Measurements from ENCODE around the gene FAM217A. TPM values are rescaled to one million over a fixed set of nuclear protein-coding genes. Genes with fewer than 3 reads are reported as not detected.

Gene FAM217A
- total and polyA plus RNA-seq, 2 of the 8 experiments (the other 6 are each of a cell fraction or from before 2014, with no cell fraction given): 0.03 TPM; not detected in 1

DNA sequence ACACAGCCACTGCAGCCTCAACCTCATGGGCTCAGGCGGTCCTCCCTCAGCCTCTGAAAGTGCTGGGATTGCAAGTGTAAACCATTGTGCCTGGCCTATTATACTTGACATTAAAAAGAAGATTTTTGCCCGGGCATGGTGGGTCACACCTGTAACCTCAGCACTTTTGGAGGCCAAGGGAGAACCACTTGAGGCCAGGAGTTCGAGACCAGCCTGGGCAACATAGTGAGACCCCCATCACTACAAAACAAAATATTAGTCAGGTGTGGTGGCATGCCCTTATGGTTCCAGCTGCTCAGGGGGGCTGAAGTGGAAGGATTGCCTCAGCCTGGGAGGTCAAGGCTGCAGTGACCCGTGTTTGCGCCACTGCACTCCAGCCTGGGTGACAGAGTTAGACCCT is 42.4 kb downstream of the FAM217A start (continued):
- TF ChIP-seq, protein P1, sequence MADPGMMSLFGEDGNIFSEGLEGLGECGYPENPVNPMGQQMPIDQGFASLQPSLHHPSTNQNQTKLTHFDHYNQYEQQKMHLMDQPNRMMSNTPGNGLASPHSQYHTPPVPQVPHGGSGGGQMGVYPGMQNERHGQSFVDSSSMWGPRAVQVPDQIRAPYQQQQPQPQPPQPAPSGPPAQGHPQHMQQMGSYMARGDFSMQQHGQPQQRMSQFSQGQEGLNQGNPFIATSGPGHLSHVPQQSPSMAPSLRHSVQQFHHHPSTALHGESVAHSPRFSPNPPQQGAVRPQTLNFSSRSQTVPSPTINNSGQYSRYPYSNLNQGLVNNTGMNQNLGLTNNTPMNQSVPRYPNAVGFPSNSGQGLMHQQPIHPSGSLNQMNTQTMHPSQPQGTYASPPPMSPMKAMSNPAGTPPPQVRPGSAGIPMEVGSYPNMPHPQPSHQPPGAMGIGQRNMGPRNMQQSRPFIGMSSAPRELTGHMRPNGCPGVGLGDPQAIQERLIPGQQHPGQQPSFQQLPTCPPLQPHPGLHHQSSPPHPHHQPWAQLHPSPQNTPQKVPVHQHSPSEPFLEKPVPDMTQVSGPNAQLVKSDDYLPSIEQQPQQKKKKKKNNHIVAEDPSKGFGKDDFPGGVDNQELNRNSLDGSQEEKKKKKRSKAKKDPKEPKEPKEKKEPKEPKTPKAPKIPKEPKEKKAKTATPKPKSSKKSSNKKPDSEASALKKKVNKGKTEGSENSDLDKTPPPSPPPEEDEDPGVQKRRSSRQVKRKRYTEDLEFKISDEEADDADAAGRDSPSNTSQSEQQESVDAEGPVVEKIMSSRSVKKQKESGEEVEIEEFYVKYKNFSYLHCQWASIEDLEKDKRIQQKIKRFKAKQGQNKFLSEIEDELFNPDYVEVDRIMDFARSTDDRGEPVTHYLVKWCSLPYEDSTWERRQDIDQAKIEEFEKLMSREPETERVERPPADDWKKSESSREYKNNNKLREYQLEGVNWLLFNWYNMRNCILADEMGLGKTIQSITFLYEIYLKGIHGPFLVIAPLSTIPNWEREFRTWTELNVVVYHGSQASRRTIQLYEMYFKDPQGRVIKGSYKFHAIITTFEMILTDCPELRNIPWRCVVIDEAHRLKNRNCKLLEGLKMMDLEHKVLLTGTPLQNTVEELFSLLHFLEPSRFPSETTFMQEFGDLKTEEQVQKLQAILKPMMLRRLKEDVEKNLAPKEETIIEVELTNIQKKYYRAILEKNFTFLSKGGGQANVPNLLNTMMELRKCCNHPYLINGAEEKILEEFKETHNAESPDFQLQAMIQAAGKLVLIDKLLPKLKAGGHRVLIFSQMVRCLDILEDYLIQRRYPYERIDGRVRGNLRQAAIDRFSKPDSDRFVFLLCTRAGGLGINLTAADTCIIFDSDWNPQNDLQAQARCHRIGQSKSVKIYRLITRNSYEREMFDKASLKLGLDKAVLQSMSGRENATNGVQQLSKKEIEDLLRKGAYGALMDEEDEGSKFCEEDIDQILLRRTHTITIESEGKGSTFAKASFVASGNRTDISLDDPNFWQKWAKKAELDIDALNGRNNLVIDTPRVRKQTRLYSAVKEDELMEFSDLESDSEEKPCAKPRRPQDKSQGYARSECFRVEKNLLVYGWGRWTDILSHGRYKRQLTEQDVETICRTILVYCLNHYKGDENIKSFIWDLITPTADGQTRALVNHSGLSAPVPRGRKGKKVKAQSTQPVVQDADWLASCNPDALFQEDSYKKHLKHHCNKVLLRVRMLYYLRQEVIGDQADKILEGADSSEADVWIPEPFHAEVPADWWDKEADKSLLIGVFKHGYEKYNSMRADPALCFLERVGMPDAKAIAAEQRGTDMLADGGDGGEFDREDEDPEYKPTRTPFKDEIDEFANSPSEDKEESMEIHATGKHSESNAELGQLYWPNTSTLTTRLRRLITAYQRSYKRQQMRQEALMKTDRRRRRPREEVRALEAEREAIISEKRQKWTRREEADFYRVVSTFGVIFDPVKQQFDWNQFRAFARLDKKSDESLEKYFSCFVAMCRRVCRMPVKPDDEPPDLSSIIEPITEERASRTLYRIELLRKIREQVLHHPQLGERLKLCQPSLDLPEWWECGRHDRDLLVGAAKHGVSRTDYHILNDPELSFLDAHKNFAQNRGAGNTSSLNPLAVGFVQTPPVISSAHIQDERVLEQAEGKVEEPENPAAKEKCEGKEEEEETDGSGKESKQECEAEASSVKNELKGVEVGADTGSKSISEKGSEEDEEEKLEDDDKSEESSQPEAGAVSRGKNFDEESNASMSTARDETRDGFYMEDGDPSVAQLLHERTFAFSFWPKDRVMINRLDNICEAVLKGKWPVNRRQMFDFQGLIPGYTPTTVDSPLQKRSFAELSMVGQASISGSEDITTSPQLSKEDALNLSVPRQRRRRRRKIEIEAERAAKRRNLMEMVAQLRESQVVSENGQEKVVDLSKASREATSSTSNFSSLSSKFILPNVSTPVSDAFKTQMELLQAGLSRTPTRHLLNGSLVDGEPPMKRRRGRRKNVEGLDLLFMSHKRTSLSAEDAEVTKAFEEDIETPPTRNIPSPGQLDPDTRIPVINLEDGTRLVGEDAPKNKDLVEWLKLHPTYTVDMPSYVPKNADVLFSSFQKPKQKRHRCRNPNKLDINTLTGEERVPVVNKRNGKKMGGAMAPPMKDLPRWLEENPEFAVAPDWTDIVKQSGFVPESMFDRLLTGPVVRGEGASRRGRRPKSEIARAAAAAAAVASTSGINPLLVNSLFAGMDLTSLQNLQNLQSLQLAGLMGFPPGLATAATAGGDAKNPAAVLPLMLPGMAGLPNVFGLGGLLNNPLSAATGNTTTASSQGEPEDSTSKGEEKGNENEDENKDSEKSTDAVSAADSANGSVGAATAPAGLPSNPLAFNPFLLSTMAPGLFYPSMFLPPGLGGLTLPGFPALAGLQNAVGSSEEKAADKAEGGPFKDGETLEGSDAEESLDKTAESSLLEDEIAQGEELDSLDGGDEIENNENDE (IDR thresholded peaks at IDR 0.05; ENCODE audit: insufficient replicate concordance, low read length): no peak
- TF ChIP-seq KDM5A (IDR thresholded peaks at IDR 0.05; ENCODE audit: low read length) (no peak), HDAC6 (IDR thresholded peaks at IDR 0.05; ENCODE audit: low read depth, low read length) (no peak), CBX8 (IDR thresholded peaks at IDR 0.05; ENCODE audit: borderline replicate concordance, low read depth, low read length) (no peak), JUN (IDR thresholded peaks at IDR 0.05; ENCODE audit: low read depth, low read length) (no peak), KDM4A (IDR thresholded peaks at IDR 0.05; ENCODE audit: low read depth, low read length, severe bottlenecking) (no peak), GABPA (IDR thresholded peaks at IDR 0.05; ENCODE audit: borderline replicate concordance, insufficient read depth, low read length) (no peak), HDAC2 (IDR thresholded peaks at IDR 0.05; ENCODE audit: borderline replicate concordance in 1 of 2, low read depth in 2 of 2, low read length in 2 of 2) (no peak), POU5F1 (IDR thresholded peaks at IDR 0.05; ENCODE audit: low read depth, low read length) (no peak), RNF2 (IDR thresholded peaks at IDR 0.05; ENCODE audit: borderline replicate concordance, low read depth, low read length, missing control alignments, poor library complexity, severe bottlenecking) (no peak), POLR2AphosphoS5 (IDR thresholded peaks at IDR 0.05; ENCODE audit: low read depth, low read length) (no peak)

All from H1 (cell line).